K562 (cell line): ENCODE measurements around the gene OPCML. TPM values are rescaled to one million over a fixed set of nuclear protein-coding genes. Genes with fewer than 3 reads are reported as not detected.

ENCODE experiments used
- ATAC-seq: fragments of 200-7000 bp; cut with Tn5 transposase; 3 replicates; pipeline ENCODE4 v1.9.1; 2020; ENCODE audit warnings: moderate library complexity
- BruUV-seq: library from RNA; stranded (reverse); fragments of 400-500 nt; replicated peaks from 2 replicates; lab custom pipeline; 2021; lab: Mats Ljungman, UMichigan
- CTCF ChIA-PET: fragments of 300-600 bp; formaldehyde crosslinking; extraction: SDS; loops from one replicate; lab custom pipeline; 2021; ENCODE audit warnings: low intra/inter-chr PET ratio; lab: Yijun Ruan, JAX
- POLR2A ChIA-PET: fragments of 300-600, 350-650 bp; sonication (Branson Sonifier 250); formaldehyde crosslinking; extraction: SDS; loops from one replicate; lab custom pipeline; 2021; ENCODE audit warnings: antibody characterized with exemption, inconsistent platforms; lab: Yijun Ruan, JAX
- DNase-seq, 4 experiments: peaks; one replicate each; pipeline versions ENCODE4 v3.0.0 to v3.0.0-alpha.2; 2011 to 2018; ENCODE audit warnings: low spot score in 3 of 4, mixed read lengths in 3 of 4; ENCODE audit errors: extremely low read depth in 1 of 4
- FAIRE-seq: peaks from 2 replicates; lab custom pipeline; 2011; peaks lifted over from hg19 to GRCh38; lab: Jason Lieb, UNC
- H2AFZ ChIP-seq: 2 replicates; pipeline ENCODE4 v1.6.0; 2011; ENCODE audit warnings: low read depth, low read length, control low read depth, inconsistent platforms
- H3K27ac ChIP-seq: fragments of 200-600 bp; 3 replicates; pipeline ENCODE4 v1.8.0; 2011; ENCODE audit warnings: low read depth, mild to moderate bottlenecking, control low read depth, inconsistent platforms, low read length, moderate library complexity, mixed read lengths; ENCODE audit errors: extremely low read depth
- H3K27me3 ChIP-seq, 2 experiments: fragments of 300-600 bp in 1 of 2; 2 replicates in 1 of 2; 3 replicates in 1 of 2; pipeline versions ENCODE4 v1.6.0 to v1.8.0; 2011; ENCODE audit warnings: inconsistent platforms in 2 of 2, low read length in 2 of 2, mild to moderate bottlenecking in 1 of 2, mixed read lengths in 1 of 2, moderate library complexity in 1 of 2; ENCODE audit not compliant: control insufficient read depth in 2 of 2, insufficient read depth in 2 of 2
- H3K36me3 ChIP-seq: fragments of 300-600 bp; 3 replicates; pipeline ENCODE4 v1.8.0; 2011; ENCODE audit warnings: mild to moderate bottlenecking, low read length, inconsistent platforms; ENCODE audit not compliant: control insufficient read depth, insufficient read depth
- H3K4me1 ChIP-seq, 2 experiments: fragments of 200-600 bp in 1 of 2; replicated peaks in 1 of 2; 2 replicates in 1 of 2; 3 replicates in 1 of 2; pipeline versions ENCODE4 v1.5.1 to v1.8.0; 2011; ENCODE audit warnings: inconsistent platforms in 2 of 2, low read length in 2 of 2, mild to moderate bottlenecking in 1 of 2, mixed read lengths in 1 of 2, moderate library complexity in 1 of 2; ENCODE audit not compliant: control insufficient read depth in 2 of 2, insufficient read depth in 2 of 2
- H3K4me2 ChIP-seq: 2 replicates; pipeline ENCODE4 v1.6.1; 2011; ENCODE audit warnings: low read length, control low read depth, inconsistent platforms, mixed read lengths; ENCODE audit not compliant: insufficient read depth
- H3K4me3 ChIP-seq: fragments of 200-600 bp; sonication (generic), shearing (Covaris generic); 2 replicates; pipeline ENCODE4 v1.5.1; 2016; ENCODE audit warnings: control low read depth, inconsistent platforms
- H3K79me2 ChIP-seq: fragments of 200-600 bp; 3 replicates; pipeline ENCODE4 v1.8.0; 2011; ENCODE audit warnings: low read length, inconsistent platforms; ENCODE audit not compliant: control insufficient read depth, insufficient read depth
- H3K9ac ChIP-seq, 2 experiments: 2 replicates each; pipeline versions ENCODE4 v1.6.0 to v1.6.1; 2011; ENCODE audit warnings: low read depth in 2 of 2, low read length in 2 of 2, control low read depth in 1 of 2, inconsistent platforms in 1 of 2, mild to moderate bottlenecking in 1 of 2, mixed read lengths in 1 of 2; ENCODE audit not compliant: insufficient read depth in 1 of 2
- H3K9me1 ChIP-seq: one replicate; pipeline ENCODE4 v1.6.0; 2011; ENCODE audit warnings: inconsistent platforms, mild to moderate bottlenecking, low read length, moderate library complexity; ENCODE audit not compliant: control insufficient read depth, insufficient read depth
- H3K9me3 ChIP-seq: replicated peaks from 2 replicates; pipeline ENCODE4 v1.5.1; 2011; ENCODE audit warnings: low read depth, low read length, inconsistent platforms; ENCODE audit not compliant: control insufficient read depth, insufficient read depth
- H4K20me1 ChIP-seq: replicated peaks from 2 replicates; pipeline ENCODE4 v1.6.1; 2011; ENCODE audit warnings: low read length, inconsistent platforms, mixed read lengths; ENCODE audit not compliant: control insufficient read depth, insufficient read depth
- ARID2 ChIP-seq: fragments of 450-650 bp; IDR thresholded peaks from 2 replicates; pipeline ENCODE4 v1.6.1; 2017; ENCODE audit warnings: antibody characterized with exemption, mild to moderate bottlenecking
- BMI1 ChIP-seq: fragments of 150-350 bp; IDR thresholded peaks from 2 replicates; pipeline ENCODE4 v1.6.1; 2014; ENCODE audit warnings: low read length
- CBFA2T3 ChIP-seq: fragments of 450-650 bp; IDR thresholded peaks from 2 replicates; pipeline ENCODE4 v1.6.1; 2017
- CBX5 ChIP-seq: IDR thresholded peaks from 2 replicates; pipeline ENCODE4 v1.6.1; 2014; ENCODE audit warnings: low read depth, borderline replicate concordance
- ELF2 ChIP-seq: fragments of 250-450 bp; sonication (Bioruptor Pico); IDR thresholded peaks from 2 replicates; pipeline ENCODE4 v1.5.0; 2021; ENCODE audit warnings: mild to moderate bottlenecking
- FOXJ3 ChIP-seq: sonication (generic); formaldehyde crosslinking; IDR thresholded peaks from 2 replicates; pipeline ENCODE4 v1.4.0; 2020; ENCODE audit warnings: mild to moderate bottlenecking, missing genetic modification reagents
- FOXK2 ChIP-seq, 2 experiments: fragments of 450-650 bp; IDR thresholded peaks in 1 of 2; conservative IDR thresholded peaks in 1 of 2; 2 replicates each; pipeline ENCODE4 v1.6.1; 2016; ENCODE audit warnings: low read depth in 2 of 2, mild to moderate bottlenecking in 1 of 2
- MBD2 ChIP-seq: sonication (generic); IDR thresholded peaks from 2 replicates; pipeline ENCODE4 v1.6.1; 2016; ENCODE audit warnings: low read depth, borderline replicate concordance
- MED1 ChIP-seq: sonication (generic); formaldehyde crosslinking; IDR thresholded peaks from 2 replicates; pipeline ENCODE4 v1.8.1; 2023; ENCODE audit warnings: missing genetic modification reagents, borderline replicate concordance
- MXI1 ChIP-seq: IDR thresholded peaks from 2 replicates; pipeline ENCODE4 v1.6.1; 2011; ENCODE audit warnings: low read depth, mild to moderate bottlenecking, improper control_type of control experiment, low read length
- ZNF263 ChIP-seq: sonication (generic); formaldehyde crosslinking; IDR thresholded peaks from 2 replicates; pipeline ENCODE4 v1.8.0; 2022; ENCODE audit warnings: mild to moderate bottlenecking, missing genetic modification reagents, borderline replicate concordance
- WGBS: fragments of 100-300 bp; shearing (Covaris generic); methylation state at CpG from one replicate; pipeline ENCODE4 v1.1.6; 2016; ENCODE audit warnings: low coverage, mixed read lengths; ENCODE audit not compliant: insufficient coverage; ENCODE audit errors: missing lambda C conversion rate; 5-methylcytosine and 5-hydroxymethylcytosine counted together
- in situ Hi-C: fragments of 300-500 bp; cut with MboI; formaldehyde crosslinking; loops from 4 replicates; pipeline ENCODE4 v1.15.0; 2018; ENCODE audit warnings: inconsistent platforms, mixed read lengths
- intact Hi-C: fragments of 100-400 bp; cut with micrococcal nuclease; formaldehyde crosslinking; loops from 2 replicates; pipeline ENCODE4 v1.14.2; 2022
- polyA plus RNA-seq, 8 experiments: library from polyadenylated mRNA; depleted of rRNA in 4 of 8; stranded (reverse) in 5 of 8; unstranded in 3 of 8; fragments of >200 nt; fragmentation: Nextera tagmentation in 2 of 8; fragmentation: Illumina TruSeq in 1 of 8; extraction: Ambion mirVana in 2 of 8; extraction: Trizol in 1 of 8; gene quantifications; 2 replicates each; pipeline versions ENCODE4 v1.2.1 to v1.2.3, GENCODE V29; 2011 to 2014; ENCODE audit warnings: inconsistent platforms in 1 of 8, missing spikeins in 1 of 8
- total RNA-seq, 7 experiments: library from RNA; depleted of rRNA in 6 of 7; stranded (reverse); fragments of >200 nt in 6 of 7; fragmentation: Illumina TruSeq in 2 of 7; extraction: Trizol in 2 of 7; gene quantifications; 2 replicates each; pipeline versions ENCODE4 v1.2.1 to v1.2.3, GENCODE V29; 2011 to 2021; ENCODE audit warnings: low replicate concordance in 1 of 7
- TF ChIP-seq, protein P1 (sequence below), 2 experiments: IDR thresholded peaks; 2 replicates each; pipeline ENCODE4 v1.6.1; 2011; ENCODE audit warnings: borderline replicate concordance in 1 of 2, control low read depth in 1 of 2, low read depth in 1 of 2, low read length in 1 of 2, mild to moderate bottlenecking in 1 of 2, mixed read lengths in 1 of 2, moderate library complexity in 1 of 2; ENCODE audit not compliant: insufficient read depth in 1 of 2, insufficient read length in 1 of 2, poor library complexity in 1 of 2, severe bottlenecking in 1 of 2; ENCODE audit errors: extremely low read depth in 1 of 2
- TF ChIP-seq, protein P2 (sequence below): fragments of 450-650 bp; formaldehyde crosslinking; IDR thresholded peaks from 2 replicates; pipeline ENCODE4 v1.4.0; 2020; ENCODE audit warnings: mild to moderate bottlenecking, moderate library complexity

The OPCML gene
- total and polyA plus RNA-seq, 9 of the 15 experiments (the other 6 are each of a cell fraction or from before 2014, with no cell fraction given), result not detected

DNA sequence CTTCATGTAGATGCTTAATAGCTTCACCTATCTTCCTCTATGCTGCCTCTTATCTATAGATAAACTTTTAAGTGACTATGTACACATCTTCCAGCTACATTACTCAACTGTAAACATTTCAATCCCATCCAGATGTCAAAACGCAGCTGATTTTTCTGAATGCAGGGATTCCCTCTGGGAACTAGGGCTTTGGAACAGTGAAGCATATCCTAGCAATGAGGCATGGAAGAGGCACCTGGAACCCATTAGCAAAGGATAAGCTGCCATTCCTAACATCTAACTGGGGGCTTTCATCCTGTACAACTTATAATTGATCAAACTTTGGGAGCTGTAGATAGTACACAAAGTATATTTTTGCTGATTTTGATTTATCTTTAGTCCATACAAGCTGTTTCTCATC, 40.8 kb upstream of the OPCML start:
- Histone ChIP-seq H3K9me3 (no peaks in the 10 kb centered on the region), H3K4me2 (no peak overlapping the region), H3K79me2 (no peaks in the 10 kb centered on the region), H3K4me3 (no peak overlapping the region), H3K27me3 (no peaks in the 10 kb centered on the region), H3K4me1 (no peaks in the 10 kb centered on the region; a peak in 1 of 5 replicates), H3K27ac (no peak overlapping the region), H3K9ac (no peak overlapping the region), H3K36me3 (no peaks in the 10 kb centered on the region), H4K20me1 (no peaks in the 10 kb centered on the region), H2AFZ (no peak overlapping the region), H3K9me1 (no peaks in the 10 kb centered on the region)
- POLR2A ChIA-PET, result interaction anchor here (0.5 kb wide), 1 partner anchor 209 kb away, joined by 4 read pairs; no protein-coding TSS in a partner anchor
- intact Hi-C loops (loop anchor here (10.0 kb wide), 1 partner anchor 252 kb away; no protein-coding TSS in a partner anchor), in situ Hi-C loops (no loop called here)
- CTCF ChIA-PET, result no interaction called here
- DNase-seq, result no peak
- 0% methylated on average over 1 of the region's 1 CpG for WGBS
- ATAC-seq, result no peak
- BruUV-seq, result no TSS peak
- no peak for TF ChIP-seq CBX5
- TF ChIP-seq, protein P1, sequence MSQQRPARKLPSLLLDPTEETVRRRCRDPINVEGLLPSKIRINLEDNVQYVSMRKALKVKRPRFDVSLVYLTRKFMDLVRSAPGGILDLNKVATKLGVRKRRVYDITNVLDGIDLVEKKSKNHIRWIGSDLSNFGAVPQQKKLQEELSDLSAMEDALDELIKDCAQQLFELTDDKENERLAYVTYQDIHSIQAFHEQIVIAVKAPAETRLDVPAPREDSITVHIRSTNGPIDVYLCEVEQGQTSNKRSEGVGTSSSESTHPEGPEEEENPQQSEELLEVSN (IDR thresholded peaks at IDR 0.05; ENCODE audit: borderline replicate concordance in 1 of 2, extremely low read depth in 1 of 2, insufficient read depth in 1 of 2, insufficient read length in 1 of 2, low read depth in 1 of 2, low read length in 1 of 2, poor library complexity in 1 of 2, severe bottlenecking in 1 of 2), result no peak
- no peak for FAIRE-seq

DNA sequence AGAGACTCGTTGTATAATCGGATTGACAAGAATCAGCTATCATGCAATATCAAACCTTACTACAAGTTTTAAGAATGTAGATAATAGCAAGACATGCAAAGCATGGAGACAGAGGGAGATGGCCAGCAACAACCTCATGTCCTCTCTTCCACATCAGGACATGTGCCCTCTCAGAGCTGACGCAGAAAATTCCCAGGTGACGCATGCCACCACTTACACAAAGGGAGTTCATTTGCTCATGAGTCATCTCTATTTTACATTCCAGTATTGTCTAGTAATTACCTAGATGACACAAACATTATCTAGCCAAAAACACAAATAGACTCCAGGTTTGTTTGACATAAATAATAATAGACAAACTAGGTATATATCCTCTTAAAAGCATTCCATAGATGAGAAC, 38.1 kb upstream of the OPCML start:
- WGBS, result 0% methylated on average over 4 of the region's 4 CpGs
- no peak overlapping the region for H3K4me2 ChIP-seq
- H3K4me3 ChIP-seq, result no peak overlapping the region
- BruUV-seq, result no TSS peak
- POLR2A ChIA-PET, result no interaction called here
- intact Hi-C loops, result loop anchor here (10.0 kb wide), 1 partner anchor 254 kb away; no protein-coding TSS in a partner anchor
- H3K9me3 ChIP-seq, result no peaks in the 10 kb centered on the region
- H3K9ac ChIP-seq, result no peak overlapping the region
- FAIRE-seq (no peak), ATAC-seq (no peak), DNase-seq (no peak)
- no peak overlapping the region for H3K27ac ChIP-seq
- no peaks in the 10 kb centered on the region for H3K4me1 ChIP-seq
- no peaks in the 10 kb centered on the region for H3K36me3 ChIP-seq
- CTCF ChIA-PET, result no interaction called here
- in situ Hi-C loops, result no loop called here
- no peaks in the 10 kb centered on the region for H3K9me1 ChIP-seq
- no peaks in the 10 kb centered on the region for H4K20me1 ChIP-seq
- H3K27me3 ChIP-seq, result no peaks in the 10 kb centered on the region
- H2AFZ ChIP-seq, result no peak overlapping the region
- H3K79me2 ChIP-seq, result no peaks in the 10 kb centered on the region
- TF ChIP-seq ARID2 (no peak), BMI1 (no peak), ELF2 (CRISPR knock-in tag) (no peak), MBD2 (no peak), MED1 (CRISPR knock-in tag) (no peak), FOXJ3 (CRISPR knock-in tag) (no peak), CBFA2T3 (no peak), ZNF263 (CRISPR knock-in tag) (no peak), MXI1 (no peak), FOXK2 (conservative IDR thresholded peaks at IDR 0.05 in 1 of 2, IDR thresholded peaks at IDR 0.05 in 1 of 2; ENCODE audit: low read depth in 2 of 2) (no peak)
- TF ChIP-seq, protein P2, sequence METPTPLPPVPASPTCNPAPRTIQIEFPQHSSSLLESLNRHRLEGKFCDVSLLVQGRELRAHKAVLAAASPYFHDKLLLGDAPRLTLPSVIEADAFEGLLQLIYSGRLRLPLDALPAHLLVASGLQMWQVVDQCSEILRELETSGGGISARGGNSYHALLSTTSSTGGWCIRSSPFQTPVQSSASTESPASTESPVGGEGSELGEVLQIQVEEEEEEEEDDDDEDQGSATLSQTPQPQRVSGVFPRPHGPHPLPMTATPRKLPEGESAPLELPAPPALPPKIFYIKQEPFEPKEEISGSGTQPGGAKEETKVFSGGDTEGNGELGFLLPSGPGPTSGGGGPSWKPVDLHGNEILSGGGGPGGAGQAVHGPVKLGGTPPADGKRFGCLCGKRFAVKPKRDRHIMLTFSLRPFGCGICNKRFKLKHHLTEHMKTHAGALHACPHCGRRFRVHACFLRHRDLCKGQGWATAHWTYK (CRISPR knock-in tag), result no peak
